Stimulated activated naive CD8-positive, alpha-beta T cell treated with anti-CD3 and anti-CD28 coated beads, Interleukin-15, Interleukin-2, amounts not matched to agents 100 ng/mL and 50 ng/mL, for 24 hours (primary cell): Measurements from ENCODE around the gene YPEL2.
A peak's percentile ranks its signal among the peaks of the same experiment; 100 is the strongest.

ENCODE experiments used
- H3K27ac Mint-ChIP-seq: one replicate; pipeline ENCODE4 v1.8.0; 2021; ENCODE audit warnings: mild to moderate bottlenecking, mixed read lengths
- H3K27me3 Mint-ChIP-seq: one replicate; pipeline ENCODE4 v1.8.0; 2021; ENCODE audit warnings: mixed read lengths
- H3K36me3 Mint-ChIP-seq: one replicate; pipeline ENCODE4 v1.8.0; 2021; ENCODE audit warnings: low read depth, mixed read lengths
- H3K4me1 Mint-ChIP-seq: one replicate; pipeline ENCODE4 v1.8.0; 2021; ENCODE audit warnings: low read depth, mixed read lengths
- H3K4me3 Mint-ChIP-seq: one replicate; pipeline ENCODE4 v1.8.0; 2021; ENCODE audit warnings: mild to moderate bottlenecking, mixed read lengths
- H3K9me3 Mint-ChIP-seq: one replicate; pipeline ENCODE4 v1.8.0; 2021; ENCODE audit warnings: mixed read lengths

Gene YPEL2

GRCh38 chr17:59361916-59362810 is 30.7 kb downstream of the YPEL2 start:
- H3K27me3 Mint-ChIP-seq, result no peaks in the 10 kb centered on the region
- H3K9me3 Mint-ChIP-seq, result peaks cover under 1% of the 10 kb centered on the region
- H3K36me3 Mint-ChIP-seq, result peaks cover 2% of the 10 kb centered on the region
- peaks cover 94% of the 10 kb centered on the region for H3K4me1 Mint-ChIP-seq
- H3K27ac Mint-ChIP-seq, result peak overlapping the region; percentile 96
- peak overlapping the region; percentile 77 for H3K4me3 Mint-ChIP-seq

- Mint-ChIP-seq H3K27ac (peak overlapping the region; percentile 96), H3K4me1 (peaks cover 97% of the 10 kb centered on the region), H3K36me3 (no peaks in the 10 kb centered on the region), H3K4me3 (peak overlapping the region; percentile 77), H3K27me3 (no peaks in the 10 kb centered on the region), H3K9me3 (no peaks in the 10 kb centered on the region)
Measured at GRCh38 chr17:59362811-59363205, 31.4 kb downstream of the YPEL2 start.

- Mint-ChIP-seq H3K4me1 (peaks cover 93% of the 10 kb centered on the region), H3K27ac (peak overlapping the region; percentile 52), H3K36me3 (no peaks in the 10 kb centered on the region), H3K4me3 (peak overlapping the region; percentile 37), H3K27me3 (no peaks in the 10 kb centered on the region), H3K9me3 (no peaks in the 10 kb centered on the region)
Measured at GRCh38 chr17:59365383-59365981, 34.0 kb downstream of the YPEL2 start.

- Mint-ChIP-seq H3K27ac (peak overlapping the region; percentile 52), H3K4me1 (peaks cover 93% of the 10 kb centered on the region), H3K4me3 (no peak overlapping the region), H3K36me3 (no peaks in the 10 kb centered on the region), H3K9me3 (no peaks in the 10 kb centered on the region), H3K27me3 (no peaks in the 10 kb centered on the region)
Measured at GRCh38 chr17:59366040-59366757, 34.7 kb downstream of the YPEL2 start.

GRCh38 chr17:59366773-59367656 is 35.6 kb downstream of the YPEL2 start:
- Mint-ChIP-seq H3K9me3 (no peaks in the 10 kb centered on the region), H3K4me3 (no peak overlapping the region), H3K4me1 (peaks cover 93% of the 10 kb centered on the region)

GRCh38 chr17:59367657-59368045 is 36.2 kb downstream of the YPEL2 start:
- no peak overlapping the region for H3K4me3 Mint-ChIP-seq
- H3K27me3 Mint-ChIP-seq, result no peaks in the 10 kb centered on the region
- H3K4me1 Mint-ChIP-seq, result peaks cover 93% of the 10 kb centered on the region
- peak overlapping the region; percentile 52 for H3K27ac Mint-ChIP-seq
- H3K36me3 Mint-ChIP-seq, result no peaks in the 10 kb centered on the region
- no peaks in the 10 kb centered on the region for H3K9me3 Mint-ChIP-seq

More at GRCh38 chr17:59366773-59367656, 35.6 kb downstream of the YPEL2 start:
- Mint-ChIP-seq H3K36me3 (no peaks in the 10 kb centered on the region), H3K27me3 (no peaks in the 10 kb centered on the region), H3K27ac (peak overlapping the region; percentile 52)

GRCh38 chr17:59368218-59368857 is 36.9 kb downstream of the YPEL2 start:
- Mint-ChIP-seq H3K27ac (no peak overlapping the region), H3K27me3 (no peaks in the 10 kb centered on the region), H3K9me3 (no peaks in the 10 kb centered on the region), H3K4me1 (peaks cover 93% of the 10 kb centered on the region), H3K4me3 (no peak overlapping the region), H3K36me3 (peaks cover 2% of the 10 kb centered on the region)

GRCh38 chr17:59369031-59369975 is 37.8 kb downstream of the YPEL2 start:
- Mint-ChIP-seq H3K4me1 (peaks cover 93% of the 10 kb centered on the region), H3K27me3 (no peaks in the 10 kb centered on the region), H3K4me3 (no peak overlapping the region), H3K27ac (no peak overlapping the region), H3K9me3 (no peaks in the 10 kb centered on the region), H3K36me3 (peaks cover 5% of the 10 kb centered on the region)

GRCh38 chr17:59370593-59371299 is 39.3 kb downstream of the YPEL2 start:
- Mint-ChIP-seq H3K4me1 (peaks cover 94% of the 10 kb centered on the region), H3K27ac (peak overlapping the region; percentile 72), H3K27me3 (no peaks in the 10 kb centered on the region), H3K9me3 (no peaks in the 10 kb centered on the region), H3K4me3 (no peak overlapping the region), H3K36me3 (peaks cover 5% of the 10 kb centered on the region)

- Mint-ChIP-seq H3K9me3 (no peaks in the 10 kb centered on the region), H3K36me3 (peaks cover 5% of the 10 kb centered on the region), H3K27me3 (no peaks in the 10 kb centered on the region), H3K4me1 (peaks cover 94% of the 10 kb centered on the region), H3K27ac (peak overlapping the region; percentile 95), H3K4me3 (peak overlapping the region; percentile 60)
Measured at GRCh38 chr17:59371416-59372100, 40.1 kb downstream of the YPEL2 start.

GRCh38 chr17:59372138-59372751 is 40.8 kb downstream of the YPEL2 start:
- Mint-ChIP-seq H3K36me3 (peaks cover 5% of the 10 kb centered on the region), H3K4me1 (peaks cover 89% of the 10 kb centered on the region), H3K27ac (peak overlapping the region; percentile 95), H3K4me3 (peak overlapping the region; percentile 60), H3K27me3 (no peaks in the 10 kb centered on the region), H3K9me3 (no peaks in the 10 kb centered on the region)
